Smooth muscle cell (in vitro differentiated cells): ENCODE measurements around the gene MS4A10. TPM values are rescaled to one million over a fixed set of nuclear protein-coding genes. Genes with fewer than 3 reads are reported as not detected.

Source experiments
- DNase-seq: peaks from one replicate; lab custom pipeline; 2025; ENCODE audit not compliant: unreplicated experiment; lab: John Stamatoyannopoulos, UW
- H2AFZ ChIP-seq: fragments of 200-600 bp; sonication (generic); 2 replicates; pipeline ENCODE4 v1.6.0; 2016; ENCODE audit warnings: antibody characterized with exemption, low read depth, mild to moderate bottlenecking
- H3F3A ChIP-seq: fragments of 200-600 bp; sonication (generic); 2 replicates; pipeline ENCODE4 v1.6.0; 2017; ENCODE audit warnings: antibody characterized with exemption, low read depth
- H3K27ac ChIP-seq: fragments of 200-600 bp; sonication (generic); 2 replicates; pipeline ENCODE4 v1.5.1; 2016; ENCODE audit warnings: low read depth, mild to moderate bottlenecking
- H3K27me3 ChIP-seq: fragments of 200-600 bp; sonication (generic); 2 replicates; pipeline ENCODE4 v1.6.1; 2016; ENCODE audit warnings: low read depth, mild to moderate bottlenecking
- H3K36me3 ChIP-seq: fragments of 200-600 bp; sonication (generic); 2 replicates; pipeline ENCODE4 v1.5.1; 2016; ENCODE audit warnings: low read depth
- H3K4me1 ChIP-seq: fragments of 200-600 bp; sonication (generic); 2 replicates; pipeline ENCODE4 v1.5.1; 2016; ENCODE audit warnings: low read depth
- H3K4me2 ChIP-seq: fragments of 200-600 bp; sonication (generic); 2 replicates; pipeline ENCODE4 v1.6.0; 2016; ENCODE audit warnings: mild to moderate bottlenecking
- H3K4me3 ChIP-seq: fragments of 200-600 bp; sonication (generic); 2 replicates; pipeline ENCODE4 v1.5.1; 2016; ENCODE audit warnings: mild to moderate bottlenecking
- H3K79me2 ChIP-seq: fragments of 200-600 bp; sonication (generic); 2 replicates; pipeline ENCODE4 v1.6.0; 2016; ENCODE audit warnings: low read depth, mild to moderate bottlenecking
- H3K9ac ChIP-seq: fragments of 200-600 bp; sonication (generic); 2 replicates; pipeline ENCODE4 v1.6.0; 2016; ENCODE audit warnings: low read depth
- H3K9me3 ChIP-seq: fragments of 200-600 bp; sonication (generic); replicated peaks from 2 replicates; pipeline ENCODE4 v1.5.1; 2016; ENCODE audit warnings: low read depth
- H4K20me1 ChIP-seq: fragments of 200-600 bp; sonication (generic); 2 replicates; pipeline ENCODE4 v1.6.0; 2016; ENCODE audit warnings: low read depth
- CTCF ChIP-seq: fragments of 200-600 bp; sonication (generic); IDR thresholded peaks from 2 replicates; pipeline ENCODE4 v1.5.1; 2017; ENCODE audit warnings: borderline replicate concordance, mild to moderate bottlenecking, antibody characterized with exemption; ENCODE audit not compliant: insufficient read depth, poor library complexity, severe bottlenecking
- WGBS: methylation state at CpG from one replicate; pipeline ENCODE4 v1.1.7; 2016; ENCODE audit warnings: low lambda C conversion rate; 5-methylcytosine and 5-hydroxymethylcytosine counted together
- polyA plus RNA-seq: library from polyadenylated mRNA; unstranded; fragments of >200 nt; fragmentation: Nextera tagmentation; extraction: Ambion mirVana; gene quantifications from 2 replicates; pipeline ENCODE4 v1.2.1, GENCODE V29; 2016
- total RNA-seq: library from RNA; depleted of rRNA; stranded (reverse); fragments of >200 nt; gene quantifications from 2 replicates; pipeline ENCODE4 v1.2.3, GENCODE V29; 2014

MS4A10 gene
- total RNA-seq (not detected in 2 replicates), polyA plus RNA-seq (not detected in 2 replicates)

GRCh38 chr11:60785136-60785535 lies at the start of gene MS4A10:
Gene MS4A10 (plus strand): TSS chr11:60785333. CDS start chr11:60790336, 5,003 bp downstream.
- DNase-seq = no peak
- peaks cover 5% of the 10 kb centered on the region for H3K27me3 ChIP-seq
- no peaks in the 10 kb centered on the region for H4K20me1 ChIP-seq
- 83% methylated on average over 9 of the region's 9 CpGs for WGBS
- no peaks in the 10 kb centered on the region for H3K9me3 ChIP-seq
- no peak within 1 kb of the TSS for H3K9ac ChIP-seq
- H3K36me3 ChIP-seq = no peaks in the 10 kb centered on the region
- no peak within 1 kb of the TSS for H3K4me2 ChIP-seq
- no peak within 1 kb of the TSS for H3K27ac ChIP-seq
- H3K4me3 ChIP-seq = no peak within 1 kb of the TSS
- H3K79me2 ChIP-seq = no peaks in the 10 kb centered on the region
- no peaks in the 10 kb centered on the region for H3F3A ChIP-seq
- no peaks in the 10 kb centered on the region for H3K4me1 ChIP-seq
- H2AFZ ChIP-seq = no peak within 1 kb of the TSS
- TF ChIP-seq CTCF = no peak

DNA sequence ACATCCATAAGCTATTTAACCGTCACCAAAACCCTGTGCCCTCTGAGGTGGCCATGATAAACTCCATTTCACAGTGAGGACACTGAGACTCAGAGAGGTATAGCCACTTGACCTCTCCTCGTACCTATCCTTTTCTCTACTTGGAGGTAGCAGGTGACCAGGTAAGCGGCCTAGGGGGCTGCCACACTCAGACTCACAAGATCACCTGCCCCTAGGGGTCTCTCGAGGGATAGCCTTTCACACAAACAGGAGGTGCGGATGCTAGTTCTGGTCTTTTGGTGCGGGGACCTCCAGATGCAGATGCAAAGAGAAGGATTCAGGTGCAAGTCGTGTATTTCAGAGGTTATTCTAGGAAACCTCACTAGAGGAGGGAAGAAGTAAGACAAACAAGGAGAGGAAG lies 46.0 kb upstream of the MS4A10 start:
- Histone ChIP-seq H3K27me3 (no peaks in the 10 kb centered on the region), H2AFZ (no peak overlapping the region), H3K79me2 (no peaks in the 10 kb centered on the region), H4K20me1 (no peaks in the 10 kb centered on the region), H3K36me3 (no peaks in the 10 kb centered on the region), H3K27ac (no peak overlapping the region), H3K4me1 (no peaks in the 10 kb centered on the region), H3K4me3 (no peak overlapping the region), H3K4me2 (no peak overlapping the region), H3K9me3 (no peaks in the 10 kb centered on the region), H3K9ac (no peak overlapping the region), H3F3A (no peaks in the 10 kb centered on the region)
- TF ChIP-seq CTCF = no peak
- DNase-seq = no peak
- 71% methylated on average over 7 of the region's 7 CpGs for WGBS

DNA sequence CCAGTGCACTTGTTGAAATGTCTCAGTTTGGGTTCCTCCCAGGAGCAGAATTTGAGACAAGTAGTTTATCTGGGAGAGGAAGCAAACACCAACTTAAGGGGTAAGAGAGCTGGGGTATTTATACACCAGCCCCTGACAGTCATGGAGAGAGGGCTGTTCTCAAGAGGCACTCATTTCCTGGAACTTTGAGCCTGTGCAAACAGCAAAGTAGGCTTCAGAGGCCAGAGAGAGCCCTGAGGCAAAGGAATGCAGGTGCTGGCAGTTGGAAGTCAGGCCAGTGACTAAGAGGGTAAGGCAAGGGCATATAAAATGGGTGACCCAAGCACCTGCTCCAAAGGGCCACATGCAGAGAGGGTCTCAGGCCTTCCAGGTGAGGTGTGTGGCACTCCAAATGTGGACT lies 44.6 kb upstream of the MS4A10 start:
- Histone ChIP-seq H4K20me1 (no peaks in the 10 kb centered on the region), H3K4me1 (no peaks in the 10 kb centered on the region), H3K9me3 (no peaks in the 10 kb centered on the region), H3K79me2 (no peaks in the 10 kb centered on the region), H3K36me3 (no peaks in the 10 kb centered on the region), H3F3A (no peaks in the 10 kb centered on the region), H2AFZ (no peak overlapping the region), H3K4me3 (no peak overlapping the region), H3K27me3 (no peaks in the 10 kb centered on the region), H3K9ac (no peak overlapping the region), H3K27ac (no peak overlapping the region), H3K4me2 (no peak overlapping the region)
- TF ChIP-seq CTCF = no peak
- DNase-seq = no peak

DNA sequence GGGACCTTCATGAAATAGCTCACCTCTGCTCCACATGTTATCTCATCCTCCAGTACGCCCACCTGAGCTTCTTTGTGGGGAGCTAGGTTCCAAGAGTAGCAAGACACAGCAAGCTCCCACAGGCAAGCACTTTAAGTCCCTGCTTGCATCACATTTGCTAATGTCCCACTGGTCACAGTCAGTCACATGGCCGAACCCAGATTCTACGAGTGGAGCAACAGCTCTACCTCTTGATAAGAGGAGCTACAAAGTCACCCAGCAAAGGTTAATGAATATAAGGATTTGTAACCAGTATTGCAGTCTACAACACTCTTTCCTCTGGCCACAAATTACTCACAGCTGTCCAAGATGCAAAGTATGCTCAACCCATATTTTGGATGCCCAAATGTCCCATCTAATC lies 43.7 kb upstream of the MS4A10 start:
- no peak overlapping the region for H2AFZ ChIP-seq
- 73% methylated on average over 3 of the region's 3 CpGs for WGBS
- no peak overlapping the region for H3K4me3 ChIP-seq
- no peaks in the 10 kb centered on the region for H3K4me1 ChIP-seq
- H3K36me3 ChIP-seq = no peaks in the 10 kb centered on the region
- TF ChIP-seq CTCF = no peak
- no peaks in the 10 kb centered on the region for H4K20me1 ChIP-seq
- H3K4me2 ChIP-seq = no peak overlapping the region
- H3K9me3 ChIP-seq = no peaks in the 10 kb centered on the region
- H3K9ac ChIP-seq = no peak overlapping the region
- no peak for DNase-seq
- H3K79me2 ChIP-seq = no peaks in the 10 kb centered on the region
- no peak overlapping the region for H3K27ac ChIP-seq
- H3K27me3 ChIP-seq = no peaks in the 10 kb centered on the region
- H3F3A ChIP-seq = no peaks in the 10 kb centered on the region
